SKM-1 treated with dmso at 0.1 percent for 144 hours (cell line): ENCODE results near the gene GNL2.

Source experiments
- DNase-seq: peaks from one replicate; lab custom pipeline; 2025; ENCODE audit not compliant: unreplicated experiment; lab: John Stamatoyannopoulos, UW

GNL2 gene

GRCh38 chr1:37595440-37596181, at the start of gene GNL2:
Gene GNL2 (minus strand): TSS chr1:37595937. CDS start chr1:37595822, 115 bp downstream.
- DNase-seq: peak; percentile 88

- DNase-seq: no peak
Measured at GRCh38 chr1:37641059-37641458, 45.3 kb upstream of the GNL2 start.

- DNase-seq: no peak
Measured at GRCh38 chr1:37636435-37636834, 40.7 kb upstream of the GNL2 start.

DNA sequence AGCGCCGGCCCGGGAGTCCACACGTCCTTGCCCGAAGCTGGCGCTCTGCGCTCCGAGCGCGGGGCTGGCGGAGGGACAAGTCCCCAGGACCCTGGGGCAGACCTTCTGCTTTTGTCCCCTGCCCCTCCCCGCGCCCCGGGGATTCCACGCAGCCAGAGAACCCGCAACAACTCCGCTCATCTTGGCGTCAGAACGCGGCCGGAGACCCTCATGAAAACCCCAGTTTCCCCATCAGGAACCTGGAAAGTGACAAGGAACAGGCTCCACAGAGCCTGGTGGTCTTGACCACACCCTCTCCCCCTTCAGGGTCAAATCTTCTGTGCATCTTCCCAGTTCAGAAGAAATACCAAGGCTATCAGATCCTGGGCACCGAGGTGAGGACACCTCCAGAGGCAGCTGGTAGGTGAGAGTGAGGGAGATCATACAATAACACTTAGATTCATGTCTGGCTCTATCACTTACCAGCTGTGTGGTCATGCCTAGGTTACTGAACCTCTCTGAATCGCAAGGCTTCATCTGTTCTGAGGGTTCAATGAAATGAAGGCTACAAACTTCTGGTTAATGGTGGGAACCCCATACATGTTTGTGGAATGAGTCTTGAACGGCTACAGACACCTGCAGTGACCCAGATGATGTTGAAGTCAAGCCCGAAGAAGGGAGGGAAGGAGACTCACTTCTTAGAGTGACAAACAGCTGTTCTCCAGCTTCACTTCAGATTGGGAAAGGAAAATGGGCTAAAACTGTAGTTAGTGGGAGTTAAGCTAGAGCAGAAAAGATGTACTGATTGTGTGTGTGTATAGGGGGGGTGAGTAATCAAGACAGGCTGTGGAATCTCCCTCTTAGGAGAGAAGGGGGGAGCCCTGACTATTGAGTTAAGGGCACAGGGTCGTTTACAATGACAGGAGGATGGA, 39.5 kb upstream of the GNL2 start:
- no peak for DNase-seq

GRCh38 chr1:37634244-37634991, 38.7 kb upstream of the GNL2 start, which contains the start of gene RSPO1:
Gene RSPO1 (minus strand): TSS chr1:37634892. CDS start chr1:37629661, 5,231 bp downstream.
- DNase-seq: no peak

DNA sequence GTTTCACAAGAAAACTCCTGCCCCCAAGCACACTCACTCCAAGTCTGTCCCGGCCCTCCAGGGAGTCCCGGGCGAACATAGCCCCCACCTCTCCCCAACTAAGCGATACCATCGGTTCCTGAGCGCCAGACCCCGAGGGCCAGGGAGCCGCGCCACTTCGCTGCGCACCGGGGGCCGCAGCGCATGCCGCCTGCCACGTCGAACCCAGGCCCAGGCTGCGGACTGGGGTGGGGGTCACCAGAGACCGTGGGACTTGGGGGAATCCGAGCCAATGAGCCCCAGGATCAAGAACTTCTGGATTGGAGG, 38.2 kb upstream of the GNL2 start:
- DNase-seq: no peak

GRCh38 chr1:37633040-37633937, 37.6 kb upstream of the GNL2 start:
- DNase-seq: no peak

- DNase-seq: no peak
Measured at GRCh38 chr1:37631036-37631435, 35.3 kb upstream of the GNL2 start.

- DNase-seq: no peak
Measured at GRCh38 chr1:37630426-37631028, 34.8 kb upstream of the GNL2 start.

GRCh38 chr1:37629726-37630425, 34.1 kb upstream of the GNL2 start:
- DNase-seq: no peak

DNA sequence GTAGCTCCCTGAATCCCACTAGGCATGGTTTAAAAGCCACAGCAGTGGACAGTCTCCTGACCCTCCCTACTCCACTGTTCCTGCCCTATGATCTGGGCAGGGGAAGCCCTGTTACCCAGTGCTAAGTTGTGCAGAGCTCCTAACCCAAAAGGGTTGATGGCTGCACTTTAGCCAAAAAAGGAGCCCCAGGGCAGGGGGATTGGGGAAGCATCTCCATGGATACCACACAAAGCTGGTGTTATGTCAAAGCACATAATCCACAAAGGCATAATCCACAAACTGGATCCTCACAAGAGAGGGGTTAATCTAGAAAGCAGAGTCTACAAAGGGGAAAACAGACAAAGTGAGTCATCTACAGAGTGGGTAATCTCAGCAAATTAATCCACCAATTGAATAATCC, 33.3 kb upstream of the GNL2 start:
- no peak for DNase-seq

DNA sequence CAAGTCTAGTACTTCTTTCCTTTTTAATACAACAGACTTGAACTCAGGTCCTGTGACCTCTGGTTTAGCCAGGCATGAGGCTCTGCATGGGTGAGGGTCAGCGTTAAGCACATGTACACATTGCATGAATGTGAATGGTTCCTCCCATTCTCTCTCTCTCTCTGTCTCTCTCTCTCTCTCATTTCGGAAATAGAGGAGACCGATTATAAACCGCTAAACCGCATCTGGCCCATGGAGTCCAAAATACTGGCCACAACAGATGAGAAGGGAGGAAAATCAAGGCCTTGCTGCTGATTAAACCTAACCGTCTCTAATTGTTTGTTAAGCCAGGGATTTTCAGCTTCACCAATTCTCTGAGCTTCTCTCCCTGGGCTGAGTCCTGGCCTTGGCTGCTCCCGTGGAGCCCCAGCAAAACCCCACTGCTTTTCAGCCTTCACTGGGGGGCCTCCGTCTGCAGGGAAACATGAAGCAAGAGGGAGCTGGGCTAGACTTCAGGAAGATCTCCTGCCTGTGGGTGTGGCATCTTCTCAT, 32.4 kb upstream of the GNL2 start:
- DNase-seq: no peak

DNA sequence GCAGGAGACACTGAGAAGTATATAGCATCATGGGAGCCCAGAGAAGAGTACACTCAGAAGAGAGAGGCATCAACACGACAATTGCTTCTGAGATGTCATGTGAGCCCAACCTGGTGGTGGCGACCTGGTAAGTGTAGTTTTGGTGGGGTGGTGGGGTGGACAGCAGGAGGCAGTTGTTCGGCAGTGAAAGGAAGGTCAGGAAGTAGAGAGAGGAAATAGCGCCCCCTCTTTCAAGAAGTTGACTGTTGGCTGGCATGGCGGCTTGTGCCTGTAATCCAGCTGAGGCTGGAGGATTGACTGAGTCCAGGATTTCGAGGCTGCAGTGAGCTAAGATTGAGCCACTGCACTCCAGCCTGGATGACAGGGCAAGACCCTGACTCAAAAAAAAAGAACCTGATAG, 26.4 kb upstream of the GNL2 start:
- DNase-seq: no peak

GRCh38 chr1:37621326-37621870, 25.7 kb upstream of the GNL2 start:
- DNase-seq: no peak

- no peak for DNase-seq
Measured at GRCh38 chr1:37620707-37621106, 25.0 kb upstream of the GNL2 start.

GRCh38 chr1:37616330-37616729, 20.6 kb upstream of the GNL2 start:
- DNase-seq: no peak

DNA sequence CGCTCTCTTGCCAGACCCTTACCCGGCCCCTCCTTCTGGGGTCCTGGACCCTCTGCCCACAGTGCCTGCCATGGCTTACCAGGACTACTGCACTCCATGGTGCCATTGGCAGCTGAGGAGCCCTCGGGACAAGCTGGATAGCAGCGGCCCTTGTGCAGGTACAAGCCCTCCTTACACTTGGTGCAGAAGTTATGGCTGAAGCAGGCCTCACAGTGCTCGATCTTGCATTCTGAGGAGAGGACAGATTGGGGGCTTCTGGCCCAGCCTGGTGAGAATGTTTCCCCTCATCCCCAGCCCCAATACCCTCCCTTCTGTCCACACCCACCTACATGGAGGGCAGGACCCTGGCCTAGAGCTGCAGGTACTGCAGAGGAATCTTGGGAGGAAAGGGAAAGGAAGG, 18.4 kb upstream of the GNL2 start:
- no peak for DNase-seq

DNA sequence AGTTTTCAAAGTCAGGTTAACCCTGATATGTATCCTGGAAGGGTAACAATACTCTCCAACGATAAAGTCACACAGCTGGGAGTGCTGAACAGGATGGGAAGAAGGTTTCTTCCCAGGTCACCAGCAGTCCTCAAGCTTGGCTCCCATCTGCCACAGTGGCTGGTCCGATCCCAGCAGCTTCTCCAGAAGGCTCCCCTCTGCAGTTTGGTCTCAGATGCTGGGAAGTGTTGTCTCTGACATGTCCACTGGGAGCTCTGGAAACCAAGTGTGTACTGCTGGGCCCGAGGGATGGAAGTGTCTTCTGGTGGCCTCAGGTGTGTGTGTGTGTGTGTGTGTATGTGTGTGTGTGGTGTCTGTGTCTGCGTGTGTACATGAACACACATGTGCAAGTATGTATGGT, 16.4 kb upstream of the GNL2 start:
- DNase-seq: no peak

DNA sequence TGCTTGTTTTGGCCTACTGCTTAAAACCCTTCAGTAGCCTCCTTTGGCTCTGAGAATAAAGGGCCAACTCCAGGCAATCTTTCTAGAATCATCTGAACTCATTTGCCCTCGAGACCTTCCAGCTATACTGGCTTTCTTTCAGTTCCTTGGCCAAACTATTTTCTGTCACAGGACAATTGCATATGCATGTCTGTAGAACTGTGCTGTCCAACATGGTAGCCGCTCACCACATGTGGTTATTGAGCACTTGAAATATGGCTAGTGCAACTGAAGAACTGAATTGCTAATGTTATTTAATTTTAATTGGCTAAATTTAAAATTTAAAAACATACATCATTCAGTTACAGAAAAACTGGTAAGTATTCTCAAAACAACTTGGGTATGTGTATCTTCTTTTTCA, 14.3 kb upstream of the GNL2 start:
- no peak for DNase-seq
